Trophoblast cell (in vitro differentiated cells and primary cell): ENCODE measurements around the gene ADGRA3.

ENCODE experiments used
- DNase-seq, 2 donors: peaks; one replicate each; pipeline ENCODE4 v3.0.0-alpha.2; 2016
- H2AFZ ChIP-seq: 2 replicates; pipeline ENCODE4 v1.6.1; 2013; ENCODE audit warnings: low read length, moderate library complexity, mild to moderate bottlenecking; ENCODE audit not compliant: insufficient read depth, poor library complexity
- H2AK5ac ChIP-seq: 2 replicates; pipeline ENCODE4 v1.6.1; 2013; ENCODE audit warnings: mild to moderate bottlenecking, low read length
- H2BK120ac ChIP-seq: 2 replicates; pipeline ENCODE4 v1.6.1; 2013; ENCODE audit warnings: low read length, mild to moderate bottlenecking, moderate library complexity; ENCODE audit not compliant: insufficient read depth, poor library complexity
- H2BK12ac ChIP-seq: 2 replicates; pipeline ENCODE4 v1.6.1; 2013; ENCODE audit warnings: mild to moderate bottlenecking, low read length, moderate library complexity
- H2BK5ac ChIP-seq: 2 replicates; pipeline ENCODE4 v1.6.1; 2013; ENCODE audit warnings: low read length, low read depth, moderate library complexity, mild to moderate bottlenecking; ENCODE audit not compliant: poor library complexity
- H3K14ac ChIP-seq: 2 replicates; pipeline ENCODE4 v1.6.1; 2013; ENCODE audit warnings: mild to moderate bottlenecking, low read length
- H3K18ac ChIP-seq: 2 replicates; pipeline ENCODE4 v1.6.1; 2013; ENCODE audit warnings: mild to moderate bottlenecking, low read length
- H3K23ac ChIP-seq: 2 replicates; pipeline ENCODE4 v1.6.1; 2013; ENCODE audit warnings: low read length
- H3K27ac ChIP-seq: 2 replicates; pipeline ENCODE4 v1.5.1; 2013; ENCODE audit warnings: low read depth, mild to moderate bottlenecking, inconsistent platforms, low read length, moderate library complexity
- H3K27me3 ChIP-seq: 2 replicates; pipeline ENCODE4 v1.6.1; 2013; ENCODE audit warnings: inconsistent platforms, mild to moderate bottlenecking, low read length, moderate library complexity; ENCODE audit not compliant: insufficient read depth
- H3K36me3 ChIP-seq, 2 experiments: 1 replicate in 1 of 2; 2 replicates in 1 of 2; pipeline ENCODE4 v1.6.1; 2013; ENCODE audit warnings: low read length in 2 of 2, mild to moderate bottlenecking in 2 of 2, moderate library complexity in 1 of 2; ENCODE audit not compliant: insufficient read depth in 2 of 2, control insufficient read depth in 1 of 2
- H3K4ac ChIP-seq: 2 replicates; pipeline ENCODE4 v1.6.1; 2013; ENCODE audit warnings: low read depth, mild to moderate bottlenecking, low read length, moderate library complexity
- H3K4me1 ChIP-seq, 2 experiments: 1 replicate in 1 of 2; 2 replicates in 1 of 2; pipeline ENCODE4 v1.6.1; 2013; ENCODE audit warnings: low read length in 2 of 2, mild to moderate bottlenecking in 2 of 2, moderate library complexity in 1 of 2; ENCODE audit not compliant: insufficient read depth in 2 of 2, control insufficient read depth in 1 of 2
- H3K4me2 ChIP-seq: 2 replicates; pipeline ENCODE4 v1.6.1; 2013; ENCODE audit warnings: inconsistent platforms, mild to moderate bottlenecking, low read length, moderate library complexity
- H3K4me3 ChIP-seq: 2 replicates; pipeline ENCODE4 v1.5.1; 2013; ENCODE audit warnings: mild to moderate bottlenecking, low read depth, low read length, inconsistent platforms
- H3K79me1 ChIP-seq: one replicate; pipeline ENCODE4 v1.6.1; 2013; ENCODE audit warnings: low read length
- H3K79me2 ChIP-seq: 2 replicates; pipeline ENCODE4 v1.6.1; 2013; ENCODE audit warnings: low read length, mild to moderate bottlenecking; ENCODE audit not compliant: control insufficient read depth, insufficient read depth, poor library complexity
- H3K9ac ChIP-seq: 2 replicates; pipeline ENCODE4 v1.6.1; 2013; ENCODE audit warnings: mild to moderate bottlenecking, low read length
- H3K9me3 ChIP-seq: 2 replicates; pipeline ENCODE4 v1.6.1; 2013; ENCODE audit warnings: low read depth, mild to moderate bottlenecking, control low read depth, inconsistent platforms, low read length; ENCODE audit not compliant: insufficient read depth
- H4K12ac ChIP-seq: 2 replicates; pipeline ENCODE4 v1.6.1; 2013; ENCODE audit warnings: low read depth, mild to moderate bottlenecking, low read length, moderate library complexity
- H4K8ac ChIP-seq: 2 replicates; pipeline ENCODE4 v1.6.1; 2013; ENCODE audit warnings: low read depth, mild to moderate bottlenecking, low read length, moderate library complexity
- H4K91ac ChIP-seq: one replicate; pipeline ENCODE4 v1.6.1; 2013; ENCODE audit warnings: low read depth, mild to moderate bottlenecking, low read length, moderate library complexity
- WGBS: extraction: QIAGEN DNeasy Blood & Tissue Kit; methylation state at CpG from one replicate; pipeline ENCODE4 v1.1.7; 2013; ENCODE audit warnings: missing lambda C conversion rate; ENCODE audit not compliant: insufficient read length, insufficient coverage; ENCODE audit errors: extremely low coverage; 5-methylcytosine and 5-hydroxymethylcytosine counted together

The ADGRA3 gene

DNA sequence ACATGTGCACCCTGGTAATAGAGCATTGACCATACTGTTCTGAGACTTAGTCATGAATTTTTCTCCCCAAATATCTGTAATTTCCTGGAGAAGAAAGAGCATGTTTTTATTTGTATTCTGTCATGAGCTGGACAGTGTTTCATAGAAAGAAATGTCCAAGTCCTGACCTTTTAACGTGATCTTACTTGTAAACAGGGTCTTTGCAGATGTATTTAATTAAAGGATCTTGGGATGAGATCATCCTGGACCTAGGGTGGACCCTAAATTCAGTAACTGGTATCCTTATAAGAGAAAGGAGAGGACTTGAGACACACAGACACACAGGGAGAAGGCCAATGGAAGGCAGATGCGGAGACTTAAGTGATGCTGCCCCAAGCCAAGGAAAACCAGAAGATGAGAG is 3.6 kb downstream of the ADGRA3 start:
- Histone ChIP-seq H2AFZ (no peak overlapping the region), H2BK5ac (no peak overlapping the region), H3K9me3 (no peaks in the 10 kb centered on the region), H2BK12ac (no peak overlapping the region), H3K79me1 (peaks cover 6% of the 10 kb centered on the region), H4K12ac (no peak overlapping the region), H4K8ac (no peak overlapping the region), H3K14ac (no peak overlapping the region), H3K4me3 (no peak overlapping the region), H2AK5ac (no peak overlapping the region), H3K4me1 (peaks cover 2 to 5% of the 10 kb centered on the region in 2 experiments), H3K18ac (no peak overlapping the region), H3K79me2 (peaks cover 9% of the 10 kb centered on the region), H3K23ac (no peak overlapping the region), H4K91ac (no peak overlapping the region), H3K4me2 (no peak overlapping the region), H3K9ac (no peak overlapping the region), H3K4ac (peak overlapping the region; percentile 60), H3K36me3 (no peaks in the 10 kb centered on the region), H2BK120ac (no peak overlapping the region), H3K27ac (no peak overlapping the region), H3K27me3 (no peaks in the 10 kb centered on the region)
- no CpG with 5 or more reads among the region's 2 CpGs for WGBS
- no peak for DNase-seq

- Histone ChIP-seq H2BK12ac (no peak overlapping the region), H3K9me3 (no peaks in the 10 kb centered on the region), H3K14ac (no peak overlapping the region)
These were observed 5.1 kb downstream of the ADGRA3 start for GRCh38 chr4:22510750-22511149.

GRCh38 chr4:22508376-22508775 is 7.5 kb downstream of the ADGRA3 start:
- no peaks in the 10 kb centered on the region for H3K9me3 ChIP-seq
- no peak overlapping the region for H3K14ac ChIP-seq
- H3K79me2 ChIP-seq = peaks cover 4% of the 10 kb centered on the region
- WGBS = no CpG with 5 or more reads among the region's 3 CpGs
- no peak overlapping the region for H3K4me3 ChIP-seq
- no peak overlapping the region for H4K12ac ChIP-seq
- H3K4ac ChIP-seq = no peak overlapping the region
- no peaks in the 10 kb centered on the region for H3K27me3 ChIP-seq
- H3K4me1 ChIP-seq = peaks cover 0 to 2% of the 10 kb centered on the region in 2 experiments
- no peak overlapping the region for H2BK12ac ChIP-seq
- no peak overlapping the region for H2BK120ac ChIP-seq
- H4K91ac ChIP-seq = no peak overlapping the region
- H2AFZ ChIP-seq = no peak overlapping the region
- no peak overlapping the region for H3K9ac ChIP-seq
- H2AK5ac ChIP-seq = no peak overlapping the region
- no peak overlapping the region for H4K8ac ChIP-seq
- no peak overlapping the region for H3K23ac ChIP-seq
- H3K27ac ChIP-seq = no peak overlapping the region
- no peak overlapping the region for H2BK5ac ChIP-seq
- no peaks in the 10 kb centered on the region for H3K36me3 ChIP-seq
- H3K4me2 ChIP-seq = no peak overlapping the region
- H3K79me1 ChIP-seq = no peaks in the 10 kb centered on the region
- no peak overlapping the region for H3K18ac ChIP-seq
- peak; percentile 23 to 76 for DNase-seq

More at GRCh38 chr4:22510750-22511149, 5.1 kb downstream of the ADGRA3 start:
- H4K91ac ChIP-seq = no peak overlapping the region
- H4K8ac ChIP-seq = no peak overlapping the region
- H3K4me3 ChIP-seq = no peak overlapping the region
- no peaks in the 10 kb centered on the region for H3K36me3 ChIP-seq
- H3K9ac ChIP-seq = no peak overlapping the region
- DNase-seq = no peak
- no peaks in the 10 kb centered on the region for H3K27me3 ChIP-seq
- no peak overlapping the region for H3K18ac ChIP-seq
- H3K4me1 ChIP-seq = peaks cover 0 to 2% of the 10 kb centered on the region in 2 experiments
- H3K79me2 ChIP-seq = peaks cover 4% of the 10 kb centered on the region
- H2BK5ac ChIP-seq = no peak overlapping the region
- H3K4ac ChIP-seq = peak overlapping the region; percentile 60
- H2AFZ ChIP-seq = no peak overlapping the region
- no peak overlapping the region for H3K27ac ChIP-seq
- no peak overlapping the region for H2AK5ac ChIP-seq
- no CpG with 5 or more reads among the region's 1 CpG for WGBS
- H2BK120ac ChIP-seq = no peak overlapping the region
- H3K4me2 ChIP-seq = no peak overlapping the region
- H4K12ac ChIP-seq = no peak overlapping the region
- H3K23ac ChIP-seq = no peak overlapping the region
- H3K79me1 ChIP-seq = peaks cover 1% of the 10 kb centered on the region

DNA sequence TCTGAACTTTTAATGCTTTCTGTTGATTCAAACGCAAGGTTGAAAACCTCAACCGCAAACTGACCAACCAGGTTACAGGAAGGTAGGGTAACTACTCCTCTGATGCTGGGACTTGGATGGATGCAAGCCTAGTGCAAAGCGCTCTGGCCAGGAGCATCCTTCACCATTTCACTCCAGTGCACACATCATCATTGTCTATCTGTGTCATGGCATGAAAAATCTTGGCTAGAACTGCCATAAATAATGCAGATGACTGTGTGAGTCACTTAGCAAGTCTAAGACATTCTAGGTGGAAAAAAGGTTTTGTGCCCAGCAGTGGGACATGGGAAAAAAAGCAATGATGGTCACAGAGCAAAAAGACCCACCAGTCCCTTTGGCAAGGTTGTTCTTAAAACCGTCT is 10.9 kb downstream of the ADGRA3 start:
- no peaks in the 10 kb centered on the region for H3K36me3 ChIP-seq
- H2BK12ac ChIP-seq = no peak overlapping the region
- H2BK120ac ChIP-seq = no peak overlapping the region
- no peak overlapping the region for H4K91ac ChIP-seq
- no peak overlapping the region for H4K8ac ChIP-seq
- no peak overlapping the region for H3K4ac ChIP-seq
- no peaks in the 10 kb centered on the region for H3K9me3 ChIP-seq
- H3K79me1 ChIP-seq = no peaks in the 10 kb centered on the region
- no peak overlapping the region for H4K12ac ChIP-seq
- no peak overlapping the region for H3K27ac ChIP-seq
- peaks cover 2% of the 10 kb centered on the region for H3K79me2 ChIP-seq
- DNase-seq = no peak
- no peak overlapping the region for H3K14ac ChIP-seq
- H3K18ac ChIP-seq = no peak overlapping the region
- no peak overlapping the region for H3K23ac ChIP-seq
- peaks cover 4 to 9% of the 10 kb centered on the region in 2 experiments for H3K4me1 ChIP-seq
- H3K9ac ChIP-seq = no peak overlapping the region
- H2AK5ac ChIP-seq = no peak overlapping the region
- whole genome bisulfite sequencing = no CpG with 5 or more reads among the region's 4 CpGs
- no peak overlapping the region for H3K4me2 ChIP-seq
- H3K27me3 ChIP-seq = no peaks in the 10 kb centered on the region
- no peak overlapping the region for H3K4me3 ChIP-seq
- H2AFZ ChIP-seq = no peak overlapping the region
- no peak overlapping the region for H2BK5ac ChIP-seq
